ENCODE measurements around the gene NDUFAF8. TPM values are rescaled to one million over a fixed set of nuclear protein-coding genes. Genes with fewer than 3 reads are reported as not detected.

The NDUFAF8 gene
- total RNA-seq, 1 experiment from 2014 or later = 54.1 TPM

GRCh38 chr17:81219476-81220180 is 19.5 kb upstream of the NDUFAF8 start:
- intact Hi-C loops (cut with micrococcal nuclease; ENCODE audit: unreplicated experiment) = no loop called here
- TF ChIP-seq CTCF (IDR thresholded peaks at IDR 0.05; ENCODE audit: unreplicated experiment) = no peak
- no peaks in the 10 kb centered on the region for H3K9me3 Mint-ChIP-seq (ENCODE audit: low read depth, unreplicated experiment)
- H3K36me3 Mint-ChIP-seq (ENCODE audit: insufficient read depth, unreplicated experiment) = peaks cover 29% of the 10 kb centered on the region
- no peak for DNase-seq
- CTCF ChIA-PET = no interaction called here
- H3K27ac Mint-ChIP-seq (ENCODE audit: unreplicated experiment) = no peak overlapping the region
- H3K4me3 Mint-ChIP-seq (ENCODE audit: low read depth, unreplicated experiment) = no peak overlapping the region
- no TSS peak for BruUV-seq (replicated peaks)
- H3K27me3 Mint-ChIP-seq (ENCODE audit: unreplicated experiment) = no peaks in the 10 kb centered on the region
- H3K4me1 Mint-ChIP-seq (ENCODE audit: low read depth, unreplicated experiment) = peaks cover 15% of the 10 kb centered on the region

- no TSS peak for BruUV-seq (replicated peaks)
- H3K27ac Mint-ChIP-seq (ENCODE audit: unreplicated experiment) = no peak overlapping the region
- intact Hi-C loops (cut with micrococcal nuclease; ENCODE audit: unreplicated experiment) = no loop called here
- no peaks in the 10 kb centered on the region for H3K9me3 Mint-ChIP-seq (ENCODE audit: low read depth, unreplicated experiment)
- CTCF ChIA-PET = no interaction called here
- peaks cover 29% of the 10 kb centered on the region for H3K36me3 Mint-ChIP-seq (ENCODE audit: insufficient read depth, unreplicated experiment)
- H3K4me3 Mint-ChIP-seq (ENCODE audit: low read depth, unreplicated experiment) = peak overlapping the region; percentile 71
- H3K4me1 Mint-ChIP-seq (ENCODE audit: low read depth, unreplicated experiment) = peaks cover 15% of the 10 kb centered on the region
- no peak for TF ChIP-seq CTCF (IDR thresholded peaks at IDR 0.05; ENCODE audit: unreplicated experiment)
- DNase-seq = no peak
- H3K27me3 Mint-ChIP-seq (ENCODE audit: unreplicated experiment) = no peaks in the 10 kb centered on the region
Measured at GRCh38 chr17:81221371-81221841, 17.7 kb upstream of the NDUFAF8 start.

GRCh38 chr17:81221842-81222619 is 17.1 kb upstream of the NDUFAF8 start:
- CTCF ChIA-PET = interaction anchor here (1.0 to 1.2 kb wide), 2 partner anchors 32 to 199 kb away, joined by 3 to 4 read pairs; no protein-coding TSS in a partner anchor
- no TSS peak for BruUV-seq (replicated peaks)
- H3K27me3 Mint-ChIP-seq (ENCODE audit: unreplicated experiment) = no peaks in the 10 kb centered on the region
- no peak overlapping the region for H3K27ac Mint-ChIP-seq (ENCODE audit: unreplicated experiment)
- H3K36me3 Mint-ChIP-seq (ENCODE audit: insufficient read depth, unreplicated experiment) = peaks cover 29% of the 10 kb centered on the region
- H3K9me3 Mint-ChIP-seq (ENCODE audit: low read depth, unreplicated experiment) = no peaks in the 10 kb centered on the region
- no peak for DNase-seq
- intact Hi-C loops (cut with micrococcal nuclease; ENCODE audit: unreplicated experiment) = no loop called here
- H3K4me1 Mint-ChIP-seq (ENCODE audit: low read depth, unreplicated experiment) = peaks cover 15% of the 10 kb centered on the region
- no peak for TF ChIP-seq CTCF (IDR thresholded peaks at IDR 0.05; ENCODE audit: unreplicated experiment)
- peak overlapping the region; percentile 71 for H3K4me3 Mint-ChIP-seq (ENCODE audit: low read depth, unreplicated experiment)

- H3K4me1 Mint-ChIP-seq (ENCODE audit: low read depth, unreplicated experiment) = peaks cover 15% of the 10 kb centered on the region
- H3K27ac Mint-ChIP-seq (ENCODE audit: unreplicated experiment) = peak overlapping the region; percentile 91
- CTCF ChIA-PET = interaction anchor here (0.6 to 1.2 kb wide), 12 partner anchors 16 to 990 kb away, joined by 3 to 9 read pairs (median 4); partner anchors contain the start of genes NDUFAF8 and TEPSIN
- H3K27me3 Mint-ChIP-seq (ENCODE audit: unreplicated experiment) = no peaks in the 10 kb centered on the region
- intact Hi-C loops (cut with micrococcal nuclease; ENCODE audit: unreplicated experiment) = no loop called here
- peak overlapping the region; percentile 71 for H3K4me3 Mint-ChIP-seq (ENCODE audit: low read depth, unreplicated experiment)
- no peak for DNase-seq
- H3K36me3 Mint-ChIP-seq (ENCODE audit: insufficient read depth, unreplicated experiment) = peaks cover 29% of the 10 kb centered on the region
- BruUV-seq (replicated peaks) = no TSS peak
- no peak for TF ChIP-seq CTCF (IDR thresholded peaks at IDR 0.05; ENCODE audit: unreplicated experiment)
- no peaks in the 10 kb centered on the region for H3K9me3 Mint-ChIP-seq (ENCODE audit: low read depth, unreplicated experiment)
Measured at GRCh38 chr17:81222620-81222905, 16.6 kb upstream of the NDUFAF8 start.

Measured in Calu3 (cell line).